Neural cell (in vitro differentiated cells): ENCODE measurements around the gene PIWIL1. TPM values are rescaled to one million over a fixed set of nuclear protein-coding genes. Genes with fewer than 3 reads are reported as not detected.

ENCODE experiments used
- H2AFZ ChIP-seq: fragments of 200-600, 300-800 bp; sonication (generic), shearing (Covaris generic); 2 replicates; pipeline ENCODE4 v1.6.0; 2014; ENCODE audit warnings: low read depth, mild to moderate bottlenecking, antibody characterized with exemption, low read length, moderate library complexity
- H3F3A ChIP-seq: fragments of 200-600 bp; shearing (Covaris generic); 2 replicates; pipeline ENCODE4 v1.6.1; 2016; ENCODE audit warnings: mild to moderate bottlenecking, moderate library complexity, mixed read lengths, antibody characterized with exemption, low read length; ENCODE audit not compliant: insufficient read depth, poor library complexity, severe bottlenecking
- H3K27ac ChIP-seq: fragments of 200-600, 300-800 bp; sonication (generic), shearing (Covaris generic); 2 replicates; pipeline ENCODE4 v1.5.1; 2014; ENCODE audit warnings: mild to moderate bottlenecking, low read length, moderate library complexity
- H3K27me3 ChIP-seq: fragments of 300-800, 200-600 bp; sonication (generic), shearing (Covaris generic); 2 replicates; pipeline ENCODE4 v1.6.0; 2014; ENCODE audit warnings: mild to moderate bottlenecking, low read depth, low read length, moderate library complexity; ENCODE audit not compliant: insufficient read depth
- H3K36me3 ChIP-seq: fragments of 300-800, 200-600 bp; sonication (generic), shearing (Covaris generic); 2 replicates; pipeline ENCODE4 v1.5.1; 2014; ENCODE audit warnings: mild to moderate bottlenecking, antibody characterized with exemption, low read length, moderate library complexity; ENCODE audit not compliant: insufficient read depth
- H3K4me2 ChIP-seq: fragments of 300-800, 200-600 bp; sonication (generic), shearing (Covaris generic); 2 replicates; pipeline ENCODE4 v1.6.0; 2014; ENCODE audit warnings: mild to moderate bottlenecking, low read length
- H3K4me3 ChIP-seq: fragments of 300-800, 200-600 bp; sonication (generic), shearing (Covaris generic); 2 replicates; pipeline ENCODE4 v1.5.1; 2014; ENCODE audit warnings: mild to moderate bottlenecking, low read length, moderate library complexity
- H3K79me2 ChIP-seq: fragments of 200-600 bp; shearing (Covaris generic); replicated peaks from 2 replicates; pipeline ENCODE4 v1.6.0; 2014; ENCODE audit warnings: mild to moderate bottlenecking, low read length, moderate library complexity; ENCODE audit not compliant: insufficient read depth
- H3K9ac ChIP-seq: fragments of 300-800, 200-600 bp; sonication (generic), shearing (Covaris generic); 2 replicates; pipeline ENCODE4 v1.6.1; 2016; ENCODE audit warnings: mild to moderate bottlenecking, low read length, mixed read lengths
- H3K9me2 ChIP-seq: fragments of 200-600 bp; shearing (Covaris generic); 2 replicates; pipeline ENCODE4 v1.6.1; 2016; ENCODE audit warnings: mild to moderate bottlenecking, low read length, mixed read lengths; ENCODE audit not compliant: insufficient read depth
- H3K9me3 ChIP-seq: fragments of 200-600, 300-800 bp; sonication (generic), shearing (Covaris generic); 2 replicates; pipeline ENCODE4 v1.6.1; 2016; ENCODE audit warnings: mild to moderate bottlenecking, mixed run types, low read length, moderate library complexity, mixed read lengths
- H4K20me1 ChIP-seq: fragments of 200-600 bp; shearing (Covaris generic); 2 replicates; pipeline ENCODE4 v1.6.1; 2016; ENCODE audit warnings: mild to moderate bottlenecking, mixed run types; ENCODE audit not compliant: insufficient read depth
- CTCF ChIP-seq: fragments of 450-650 bp; IDR thresholded peaks from 2 replicates; pipeline ENCODE4 v1.5.1; 2014; ENCODE audit warnings: antibody characterized with exemption, mild to moderate bottlenecking, moderate library complexity; ENCODE audit not compliant: poor library complexity, severe bottlenecking
- EP300 ChIP-seq: fragments of 450-650 bp; conservative IDR thresholded peaks from 2 replicates; pipeline ENCODE4 v1.6.1; 2014; ENCODE audit warnings: antibody characterized with exemption, mild to moderate bottlenecking, moderate library complexity; ENCODE audit not compliant: poor library complexity, severe bottlenecking
- EZH2 ChIP-seq: fragments of 200-600, 300-800 bp; shearing (Covaris generic), sonication (generic); IDR thresholded peaks from 2 replicates; pipeline ENCODE4 v1.6.1; 2014; ENCODE audit warnings: antibody characterized with exemption, low read length, borderline replicate concordance, mild to moderate bottlenecking; ENCODE audit not compliant: insufficient read depth, poor library complexity, severe bottlenecking
- MXI1 ChIP-seq: fragments of 450-650 bp; conservative IDR thresholded peaks from 2 replicates; pipeline ENCODE4 v1.6.1; 2014; ENCODE audit warnings: antibody characterized with exemption, mild to moderate bottlenecking; ENCODE audit not compliant: poor library complexity, severe bottlenecking
- POLR2AphosphoS5 ChIP-seq: IDR thresholded peaks from 2 replicates; pipeline ENCODE4 v1.6.1; 2012
- RAD21 ChIP-seq: fragments of 450-650 bp; conservative IDR thresholded peaks from 2 replicates; pipeline ENCODE4 v1.6.1; 2014; ENCODE audit warnings: antibody characterized with exemption, mild to moderate bottlenecking, moderate library complexity
- REST ChIP-seq: IDR thresholded peaks from 2 replicates; pipeline ENCODE4 v1.6.1; 2012; ENCODE audit warnings: borderline replicate concordance
- SMC3 ChIP-seq: fragments of 450-650 bp; conservative IDR thresholded peaks from 2 replicates; pipeline ENCODE4 v1.6.1; 2014; ENCODE audit warnings: antibody characterized with exemption, mild to moderate bottlenecking, moderate library complexity; ENCODE audit not compliant: poor library complexity
- TAF1 ChIP-seq: IDR thresholded peaks from 2 replicates; pipeline ENCODE4 v1.6.1; 2012; ENCODE audit warnings: low read depth
- polyA plus RNA-seq: library from polyadenylated mRNA; depleted of rRNA; stranded (reverse); fragments of >200 nt; gene quantifications from 2 replicates; pipeline ENCODE4 v1.2.3, GENCODE V29; 2014

The PIWIL1 gene
- polyA plus RNA-seq, 1 donor from 2014 or later = not detected

GRCh38 chr12:130351326-130351725 lies 13.6 kb downstream of the PIWIL1 start:
- no peaks in the 10 kb centered on the region for H3K9me3 ChIP-seq
- H3K4me2 ChIP-seq = no peak overlapping the region
- H3K79me2 ChIP-seq = no peaks in the 10 kb centered on the region
- H3K27ac ChIP-seq = no peak overlapping the region
- TF ChIP-seq TAF1 = no peak
- no peak for TF ChIP-seq POLR2AphosphoS5
- TF ChIP-seq REST = no peak
- TF ChIP-seq MXI1 = no peak
- H3F3A ChIP-seq = no peaks in the 10 kb centered on the region
- no peak overlapping the region for H3K4me3 ChIP-seq
- H3K27me3 ChIP-seq = no peaks in the 10 kb centered on the region
- no peaks in the 10 kb centered on the region for H3K36me3 ChIP-seq
- no peak overlapping the region for H2AFZ ChIP-seq
- no peaks in the 10 kb centered on the region for H3K9me2 ChIP-seq
- no peak overlapping the region for H3K9ac ChIP-seq
- no peaks in the 10 kb centered on the region for H4K20me1 ChIP-seq

GRCh38 chr12:130353081-130353480 lies 15.4 kb downstream of the PIWIL1 start:
- no peaks in the 10 kb centered on the region for H3K9me3 ChIP-seq
- no peak overlapping the region for H3K27ac ChIP-seq
- no peak overlapping the region for H3K9ac ChIP-seq
- TF ChIP-seq POLR2AphosphoS5 (no peak), CTCF (no peak), MXI1 (no peak), EP300 (no peak)
- no peaks in the 10 kb centered on the region for H3K27me3 ChIP-seq
- no peak overlapping the region for H3K4me3 ChIP-seq
- H2AFZ ChIP-seq = no peak overlapping the region
- H3K4me2 ChIP-seq = no peak overlapping the region
- no peaks in the 10 kb centered on the region for H3F3A ChIP-seq
- no peaks in the 10 kb centered on the region for H4K20me1 ChIP-seq
- no peaks in the 10 kb centered on the region for H3K36me3 ChIP-seq
- no peaks in the 10 kb centered on the region for H3K9me2 ChIP-seq
- H3K79me2 ChIP-seq = no peaks in the 10 kb centered on the region

GRCh38 chr12:130354407-130354806 lies 16.7 kb downstream of the PIWIL1 start:
- H3K27ac ChIP-seq = no peak overlapping the region
- H3F3A ChIP-seq = no peaks in the 10 kb centered on the region
- H2AFZ ChIP-seq = no peak overlapping the region
- no peaks in the 10 kb centered on the region for H3K9me3 ChIP-seq
- no peaks in the 10 kb centered on the region for H3K27me3 ChIP-seq
- H3K4me3 ChIP-seq = no peak overlapping the region
- no peak overlapping the region for H3K4me2 ChIP-seq
- no peaks in the 10 kb centered on the region for H3K9me2 ChIP-seq
- H3K36me3 ChIP-seq = no peaks in the 10 kb centered on the region
- TF ChIP-seq RAD21 = no peak
- TF ChIP-seq REST = no peak
- TF ChIP-seq EZH2 = no peak
- TF ChIP-seq SMC3 = no peak
- no peak for TF ChIP-seq POLR2AphosphoS5
- TF ChIP-seq CTCF = no peak
- TF ChIP-seq MXI1 = no peak
- TF ChIP-seq TAF1 = no peak
- no peak for TF ChIP-seq EP300
- H3K79me2 ChIP-seq = no peaks in the 10 kb centered on the region
- H4K20me1 ChIP-seq = no peaks in the 10 kb centered on the region
- H3K9ac ChIP-seq = no peak overlapping the region
